Loucy (cell line): Measurements from ENCODE around the gene SASH1.

Experiments used
- EZH2phosphoT487 ChIP-seq: fragments of 200-600 bp; IDR thresholded peaks from 2 replicates; pipeline ENCODE4 v1.6.1; 2018; ENCODE audit warnings: antibody characterized with exemption, mild to moderate bottlenecking, moderate library complexity, borderline replicate concordance
- TF ChIP-seq, protein P1 (sequence below): fragments of 200-600 bp; sonication (generic); conservative IDR thresholded peaks from 2 replicates; pipeline ENCODE4 v1.5.1; 2014; ENCODE audit warnings: mild to moderate bottlenecking, antibody characterized with exemption, low read length

DNA sequence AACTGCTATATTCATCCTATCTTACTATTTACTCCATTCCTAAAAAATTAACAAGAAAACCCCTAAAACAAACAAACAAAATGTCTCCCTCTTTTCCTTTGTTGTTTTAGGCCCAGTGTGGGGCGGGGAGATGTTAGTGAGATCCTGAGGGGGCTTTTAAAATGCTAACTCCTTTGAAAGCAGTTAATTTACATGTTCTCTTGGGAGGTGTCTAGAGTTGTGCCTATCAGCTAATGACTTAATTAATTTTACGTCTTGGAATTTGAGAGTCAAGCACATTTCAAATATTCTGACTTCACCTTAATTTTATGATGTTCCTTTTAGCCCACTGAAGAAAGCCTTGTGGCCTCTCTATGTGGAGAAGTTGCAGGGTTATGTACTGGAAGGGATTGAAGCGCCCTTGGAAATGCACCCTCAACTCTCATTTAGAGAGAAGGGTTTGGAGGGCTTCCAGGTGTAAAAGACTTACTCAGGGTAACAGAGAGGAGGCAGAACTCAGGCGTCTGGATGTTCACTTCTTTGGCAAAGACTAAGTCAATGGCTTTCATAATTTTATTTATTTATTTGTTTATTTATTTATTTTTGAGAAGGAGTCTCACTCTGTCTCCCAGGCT, 4.9 kb downstream of the SASH1 start:
- TF ChIP-seq, protein P1, sequence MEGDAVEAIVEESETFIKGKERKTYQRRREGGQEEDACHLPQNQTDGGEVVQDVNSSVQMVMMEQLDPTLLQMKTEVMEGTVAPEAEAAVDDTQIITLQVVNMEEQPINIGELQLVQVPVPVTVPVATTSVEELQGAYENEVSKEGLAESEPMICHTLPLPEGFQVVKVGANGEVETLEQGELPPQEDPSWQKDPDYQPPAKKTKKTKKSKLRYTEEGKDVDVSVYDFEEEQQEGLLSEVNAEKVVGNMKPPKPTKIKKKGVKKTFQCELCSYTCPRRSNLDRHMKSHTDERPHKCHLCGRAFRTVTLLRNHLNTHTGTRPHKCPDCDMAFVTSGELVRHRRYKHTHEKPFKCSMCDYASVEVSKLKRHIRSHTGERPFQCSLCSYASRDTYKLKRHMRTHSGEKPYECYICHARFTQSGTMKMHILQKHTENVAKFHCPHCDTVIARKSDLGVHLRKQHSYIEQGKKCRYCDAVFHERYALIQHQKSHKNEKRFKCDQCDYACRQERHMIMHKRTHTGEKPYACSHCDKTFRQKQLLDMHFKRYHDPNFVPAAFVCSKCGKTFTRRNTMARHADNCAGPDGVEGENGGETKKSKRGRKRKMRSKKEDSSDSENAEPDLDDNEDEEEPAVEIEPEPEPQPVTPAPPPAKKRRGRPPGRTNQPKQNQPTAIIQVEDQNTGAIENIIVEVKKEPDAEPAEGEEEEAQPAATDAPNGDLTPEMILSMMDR = no peak
- TF ChIP-seq EZH2phosphoT487 = no peak
